ENCODE measurements around the gene GULP1. TPM values are rescaled to one million over a fixed set of nuclear protein-coding genes. Genes with fewer than 3 reads are reported as not detected.

Gene GULP1
- total and polyA plus RNA-seq, 2 of the 4 experiments (the other 2 are of a cell fraction) = 24.4 to 40.1 TPM

- Histone ChIP-seq H2AK9ac (replicated peaks; ENCODE audit: low read depth, low read length, poor library complexity) (no peak overlapping the region), H3K9me1 (ENCODE audit: insufficient read depth, low read length) (peaks cover 2% of the 10 kb centered on the region; the same call in 1 of the 2 replicates), H2AK5ac (ENCODE audit: low read depth, low read length) (no peak overlapping the region), H3K36me3 (ENCODE audit: control insufficient read depth, insufficient read depth, low read length) (no peaks in the 10 kb centered on the region), H2BK20ac (ENCODE audit: low read depth, low read length) (no peak overlapping the region), H4K5ac (ENCODE audit: low read depth, low read length) (no peak overlapping the region), H3K4me3 (ENCODE audit: insufficient read depth, low read depth, low read length) (no peak overlapping the region), H2BK15ac (ENCODE audit: low read depth, low read length) (no peak overlapping the region), H3K14ac (replicated peaks; ENCODE audit: low read depth, low read length) (no peak overlapping the region), H3K79me1 (ENCODE audit: low read depth in 1 of 2, low read length in 2 of 2) (no peaks in the 10 kb centered on the region), H3K27me3 (ENCODE audit: control insufficient read depth, insufficient read depth, low read length) (no peaks in the 10 kb centered on the region), H4K8ac (ENCODE audit: low read depth in 2 of 2, low read length in 2 of 2) (no peak overlapping the region), H4K91ac (ENCODE audit: insufficient read depth, low read depth, low read length) (no peak overlapping the region), H3K27ac (ENCODE audit: insufficient read depth, low read length) (no peak overlapping the region), H3K9ac (ENCODE audit: low read depth, low read length) (no peak overlapping the region), H2BK120ac (ENCODE audit: low read depth, low read length) (no peak overlapping the region), H3K56ac (ENCODE audit: extremely low read depth, insufficient read depth, low read length) (no peak overlapping the region), H3K9me3 (ENCODE audit: control insufficient read depth, insufficient read depth, low read length) (no peaks in the 10 kb centered on the region), H4K20me1 (ENCODE audit: insufficient read depth, low read length) (no peaks in the 10 kb centered on the region), H2BK5ac (ENCODE audit: low read depth, low read length, poor library complexity, severe bottlenecking) (no peak overlapping the region), H3K4ac (ENCODE audit: low read depth, low read length) (no peak overlapping the region), H3K18ac (ENCODE audit: low read depth, low read length) (no peak overlapping the region), H3K4me2 (ENCODE audit: low read depth, low read length) (no peak overlapping the region), H2AFZ (replicated peaks; ENCODE audit: low read length, poor library complexity) (no peak overlapping the region), H3K23ac (ENCODE audit: low read depth, low read length) (no peak overlapping the region), H3K4me1 (ENCODE audit: control insufficient read depth, insufficient read depth, low read length) (peaks cover 2% of the 10 kb centered on the region; the same call in 1 of the 2 replicates)
- BruUV-seq (replicated peaks) = no TSS peak
- in situ Hi-C loops (cut with MboI; ENCODE audit: low sequenced_read_pairs) (no loop called here), dilution Hi-C loops (cut with HindIII; ENCODE audit: low sequenced_read_pairs, unreplicated experiment) (no loop called here), intact Hi-C loops (cut with micrococcal nuclease) (no loop called here)
- ChIA-PET POLR2A (ENCODE audit: unreplicated experiment) (no interaction called here), CTCF (no interaction called here)
- TF ChIP-seq ELK1 (IDR thresholded peaks at IDR 0.05; ENCODE audit: borderline replicate concordance, low read depth, low read length) = no peak
- TF ChIP-seq CTCF (conservative IDR thresholded peaks at IDR 0.05; ENCODE audit: low read depth, low read length) = no peak
- no peak for TF ChIP-seq RFX5 (IDR thresholded peaks at IDR 0.05; ENCODE audit: low read depth, low read length)
- no peak for TF ChIP-seq MAZ (IDR thresholded peaks at IDR 0.05; ENCODE audit: borderline replicate concordance, low read depth, low read length)
- no peak for TF ChIP-seq CHD1 (IDR thresholded peaks at IDR 0.05; ENCODE audit: low read depth, low read length)
- no peak for TF ChIP-seq RCOR1 (IDR thresholded peaks at IDR 0.05; ENCODE audit: insufficient replicate concordance, low read length)
- DNase-seq = peak; percentile 36
- ATAC-seq (ENCODE audit: low read depth) = no peak
Observed at GRCh38 chr2:188601927-188602326, 310.3 kb downstream of the GULP1 start.
